Heart left ventricle (tissue), 13 donors: ENCODE data around the gene INPP4B.

ENCODE experiments used
- CTCF ChIP-seq, 12 donors: fragments of 200-600 bp; sonication (generic) in 4 of 12; IDR thresholded peaks; one replicate each; pipeline versions ENCODE4 v1.5.0 to v1.8.0; 2018 to 2022; ENCODE audit warnings: antibody characterized with exemption in 12 of 12, mild to moderate bottlenecking in 5 of 12
- POLR2A ChIP-seq, 2 donors: fragments of 450-650 bp; IDR thresholded peaks; one replicate each; pipeline ENCODE4 v1.6.1; 2017; ENCODE audit warnings: antibody characterized with exemption in 2 of 2, mild to moderate bottlenecking in 2 of 2, moderate library complexity in 2 of 2
- donor health status: ischemic (EF 13 %, LVEDD 7.1; RV severe dilation, severe dysfunction).
- donor health status: DM: no; HTN: yes; CAD: no.
- donor health status: DM: no; HTN: no; CAD: no.
- donor health status: ischemic (EF 25% LVEDD 6.9; RV normal size, moderate dysfunction).
- donor health status: ischemic (EF 25% LVEDD 5.7; RV mildly dilated, moderate dysfunction).
- donor health status: ischemic (EF 35%, LVEDD 5.7; RV mildly dilated, moderate dysfunction).
- donor health status: nonischemic (EF 11% LVEDD 7.7; RV severe dilation, severe dysfunction).
- donor health status: DM: yes; HTN: yes; CAD: no.
- donor health status: PGD.
- donor health status: ischemic (EF 29% LVEDD 5.4; RV normal size, mild dysfunction).
- donor health status: nonischemic (EF 23%, LVEDD 6.1; RV moderate dilation, normal function).

DNA sequence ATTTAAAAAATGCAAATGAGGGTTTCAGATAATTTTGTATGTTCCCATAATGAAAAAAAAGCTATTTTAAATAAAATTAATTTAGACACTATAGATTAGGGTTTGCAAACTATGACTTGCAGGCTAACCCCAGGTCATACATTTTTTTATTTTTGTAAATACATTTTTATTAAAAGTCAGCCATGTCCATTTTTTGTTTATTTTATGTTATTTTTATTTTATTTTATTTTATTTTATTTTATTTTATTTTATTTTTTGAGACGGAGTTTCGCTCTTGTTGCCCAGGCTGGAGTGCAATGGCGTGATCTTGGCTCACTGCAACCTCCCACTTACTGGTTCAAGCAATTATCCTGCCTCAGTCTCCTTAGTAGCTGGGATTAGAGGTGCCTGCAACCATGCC is 749.1 kb downstream of the INPP4B start:
- no peak for TF ChIP-seq CTCF (IDR thresholded peaks at IDR 0.05)
- TF ChIP-seq POLR2A (IDR thresholded peaks at IDR 0.05) = no peak
